ENCODE results near the gene JMJD4.
A peak's percentile ranks its signal among the peaks of the same experiment; 100 is the strongest.
"Not testable (repeated sequence)": the region's sequence is repeated elsewhere in the genome, so short reads cannot be mapped to it uniquely, and the experiment has no call there.

Gene JMJD4

GRCh38 chr1:227726924-227727599, 8.0 kb downstream of the JMJD4 start:
- Histone ChIP-seq H3K9me3 (ENCODE audit: control insufficient read depth in 5 of 5, low read length in 5 of 5) (peaks cover 0 to 6% (median under 1%) of the 10 kb centered on the region in 5 donors), H3K9ac (ENCODE audit: low read length in 5 of 5) (no peak overlapping the region), H3K27ac (ENCODE audit: low read depth, low read length) (no peak overlapping the region), H3K4me1 (ENCODE audit: control insufficient read depth in 5 of 5, insufficient read depth in 5 of 5, low read length in 5 of 5) (peaks cover 2 to 31% (median 16%) of the 10 kb centered on the region in 5 donors), H3K36me3 (ENCODE audit: control insufficient read depth in 5 of 5, insufficient read depth in 5 of 5, low read length in 5 of 5) (peaks cover 0 to 13% (median 5%) of the 10 kb centered on the region in 5 donors), H3K4me3 (ENCODE audit: low read depth in 1 of 5, low read length in 5 of 5) (no peak overlapping the region), H3K27me3 (ENCODE audit: control insufficient read depth in 5 of 5, insufficient read depth in 4 of 5, low read length in 5 of 5) (no peaks in the 10 kb centered on the region)

- H3K27me3 ChIP-seq (ENCODE audit: control insufficient read depth in 5 of 5, insufficient read depth in 4 of 5, low read length in 5 of 5) = no peaks in the 10 kb centered on the region
- H3K4me1 ChIP-seq (ENCODE audit: control insufficient read depth in 5 of 5, insufficient read depth in 5 of 5, low read length in 5 of 5) = peaks cover 2 to 31% (median 16%) of the 10 kb centered on the region in 5 donors
- no peak overlapping the region for H3K27ac ChIP-seq (ENCODE audit: low read depth, low read length)
- no peak overlapping the region for H3K9ac ChIP-seq (ENCODE audit: low read length in 5 of 5)
- peaks cover 0 to 6% (median 0%) of the 10 kb centered on the region in 5 donors for H3K36me3 ChIP-seq (ENCODE audit: control insufficient read depth in 5 of 5, insufficient read depth in 5 of 5, low read length in 5 of 5)
- H3K9me3 ChIP-seq (ENCODE audit: control insufficient read depth in 5 of 5, low read length in 5 of 5) = peaks cover 0 to 14% (median 2%) of the 10 kb centered on the region in 5 donors
- no peak overlapping the region for H3K4me3 ChIP-seq (ENCODE audit: low read depth in 1 of 5, low read length in 5 of 5)
Measured at GRCh38 chr1:227726318-227726717, 8.8 kb downstream of the JMJD4 start.

- peaks cover 2 to 26% (median 13%) of the 10 kb centered on the region in 5 donors for H3K9me3 ChIP-seq (ENCODE audit: control insufficient read depth in 5 of 5, low read length in 5 of 5)
- H3K4me3 ChIP-seq (ENCODE audit: low read depth in 1 of 5, low read length in 5 of 5) = no peak overlapping the region
- no peak overlapping the region for H3K27ac ChIP-seq (ENCODE audit: low read depth, low read length)
- H3K9ac ChIP-seq (ENCODE audit: low read length in 5 of 5) = no peak overlapping the region
- H3K36me3 ChIP-seq (ENCODE audit: control insufficient read depth in 5 of 5, insufficient read depth in 5 of 5, low read length in 5 of 5) = no peaks in the 10 kb centered on the region
- peaks cover 2 to 22% (median 16%) of the 10 kb centered on the region in 5 donors for H3K4me1 ChIP-seq (ENCODE audit: control insufficient read depth in 5 of 5, insufficient read depth in 5 of 5, low read length in 5 of 5)
- H3K27me3 ChIP-seq (ENCODE audit: control insufficient read depth in 5 of 5, insufficient read depth in 4 of 5, low read length in 5 of 5) = no peaks in the 10 kb centered on the region
Measured at GRCh38 chr1:227725046-227725445, 10.1 kb downstream of the JMJD4 start.

- Histone ChIP-seq H3K4me1 (ENCODE audit: control insufficient read depth in 5 of 5, insufficient read depth in 5 of 5, low read length in 5 of 5) (peaks cover 2 to 8% (median 6%) of the 10 kb centered on the region in 5 donors), H3K27ac (ENCODE audit: low read depth, low read length) (no peak overlapping the region), H3K36me3 (ENCODE audit: control insufficient read depth in 5 of 5, insufficient read depth in 5 of 5, low read length in 5 of 5) (no peaks in the 10 kb centered on the region), H3K9ac (ENCODE audit: low read length in 5 of 5) (no peak overlapping the region), H3K27me3 (ENCODE audit: control insufficient read depth in 5 of 5, insufficient read depth in 4 of 5, low read length in 5 of 5) (no peaks in the 10 kb centered on the region), H3K9me3 (ENCODE audit: control insufficient read depth in 5 of 5, low read length in 5 of 5) (peaks cover 7 to 42% (median 23%) of the 10 kb centered on the region in 5 donors), H3K4me3 (ENCODE audit: low read depth in 1 of 5, low read length in 5 of 5) (no peak overlapping the region)
Measured at GRCh38 chr1:227723474-227723873, 11.6 kb downstream of the JMJD4 start.

GRCh38 chr1:227718932-227719331, 16.2 kb downstream of the JMJD4 start:
- H3K9me3 ChIP-seq (ENCODE audit: control insufficient read depth in 5 of 5, low read length in 5 of 5) = peaks cover 7 to 62% (median 44%) of the 10 kb centered on the region in 5 donors
- H3K4me3 ChIP-seq (ENCODE audit: low read depth in 1 of 5, low read length in 5 of 5) = peak overlapping the region in 1 of 5 donors; percentile 42
- no peak overlapping the region for H3K27ac ChIP-seq (ENCODE audit: low read depth, low read length)
- no peaks in the 10 kb centered on the region for H3K27me3 ChIP-seq (ENCODE audit: control insufficient read depth in 5 of 5, insufficient read depth in 4 of 5, low read length in 5 of 5)
- H3K9ac ChIP-seq (ENCODE audit: low read length in 5 of 5) = no peak overlapping the region
- H3K4me1 ChIP-seq (ENCODE audit: control insufficient read depth in 5 of 5, insufficient read depth in 5 of 5, low read length in 5 of 5) = no peaks in the 10 kb centered on the region
- no peaks in the 10 kb centered on the region for H3K36me3 ChIP-seq (ENCODE audit: control insufficient read depth in 5 of 5, insufficient read depth in 5 of 5, low read length in 5 of 5)

- Histone ChIP-seq H3K27me3 (ENCODE audit: control insufficient read depth in 5 of 5, insufficient read depth in 4 of 5, low read length in 5 of 5) (no peaks in the 10 kb centered on the region), H3K4me3 (ENCODE audit: low read depth in 1 of 5, low read length in 5 of 5) (no peak overlapping the region), H3K9me3 (ENCODE audit: control insufficient read depth in 5 of 5, low read length in 5 of 5) (peaks cover 2 to 39% (median 21%) of the 10 kb centered on the region in 5 donors), H3K9ac (ENCODE audit: low read length in 5 of 5) (no peak overlapping the region), H3K36me3 (ENCODE audit: control insufficient read depth in 5 of 5, insufficient read depth in 5 of 5, low read length in 5 of 5) (no peaks in the 10 kb centered on the region), H3K27ac (ENCODE audit: low read depth, low read length) (no peak overlapping the region), H3K4me1 (ENCODE audit: control insufficient read depth in 5 of 5, insufficient read depth in 5 of 5, low read length in 5 of 5) (no peaks in the 10 kb centered on the region)
Measured at GRCh38 chr1:227712648-227713047, 22.5 kb downstream of the JMJD4 start.

GRCh38 chr1:227710474-227710873, 24.6 kb downstream of the JMJD4 start:
- not testable (repeated sequence) for H3K27me3 ChIP-seq (ENCODE audit: control insufficient read depth in 5 of 5, insufficient read depth in 4 of 5, low read length in 5 of 5); H3K9ac ChIP-seq (ENCODE audit: low read length in 5 of 5); H3K4me1 ChIP-seq (ENCODE audit: control insufficient read depth in 5 of 5, insufficient read depth in 5 of 5, low read length in 5 of 5); H3K36me3 ChIP-seq (ENCODE audit: control insufficient read depth in 5 of 5, insufficient read depth in 5 of 5, low read length in 5 of 5); H3K27ac ChIP-seq (ENCODE audit: low read depth, low read length); H3K4me3 ChIP-seq (ENCODE audit: low read depth in 1 of 5, low read length in 5 of 5)
- peaks cover 6 to 41% (median 31%) of the 10 kb centered on the region in 5 donors for H3K9me3 ChIP-seq (ENCODE audit: control insufficient read depth in 5 of 5, low read length in 5 of 5)

GRCh38 chr1:227709451-227709850, 25.7 kb downstream of the JMJD4 start:
- Histone ChIP-seq H3K4me1 (ENCODE audit: control insufficient read depth in 5 of 5, insufficient read depth in 5 of 5, low read length in 5 of 5) (no peaks in the 10 kb centered on the region), H3K27me3 (ENCODE audit: control insufficient read depth in 5 of 5, insufficient read depth in 4 of 5, low read length in 5 of 5) (no peaks in the 10 kb centered on the region), H3K9ac (ENCODE audit: low read length in 5 of 5) (no peak overlapping the region), H3K27ac (ENCODE audit: low read depth, low read length) (no peak overlapping the region), H3K4me3 (ENCODE audit: low read depth in 1 of 5, low read length in 5 of 5) (no peak overlapping the region), H3K36me3 (ENCODE audit: control insufficient read depth in 5 of 5, insufficient read depth in 5 of 5, low read length in 5 of 5) (no peaks in the 10 kb centered on the region), H3K9me3 (ENCODE audit: control insufficient read depth in 5 of 5, low read length in 5 of 5) (peaks cover 6 to 31% (median 24%) of the 10 kb centered on the region in 5 donors)

GRCh38 chr1:227707846-227708245, 27.3 kb downstream of the JMJD4 start:
- Histone ChIP-seq H3K4me1 (ENCODE audit: control insufficient read depth in 5 of 5, insufficient read depth in 5 of 5, low read length in 5 of 5) (no peaks in the 10 kb centered on the region), H3K9me3 (ENCODE audit: control insufficient read depth in 5 of 5, low read length in 5 of 5) (peaks cover 6 to 26% (median 16%) of the 10 kb centered on the region in 5 donors), H3K9ac (ENCODE audit: low read length in 5 of 5) (no peak overlapping the region), H3K36me3 (ENCODE audit: control insufficient read depth in 5 of 5, insufficient read depth in 5 of 5, low read length in 5 of 5) (no peaks in the 10 kb centered on the region), H3K4me3 (ENCODE audit: low read depth in 1 of 5, low read length in 5 of 5) (peak overlapping the region in 1 of 5 donors; percentile 22), H3K27ac (ENCODE audit: low read depth, low read length) (no peak overlapping the region), H3K27me3 (ENCODE audit: control insufficient read depth in 5 of 5, insufficient read depth in 4 of 5, low read length in 5 of 5) (no peaks in the 10 kb centered on the region)

GRCh38 chr1:227701631-227702030, 33.5 kb downstream of the JMJD4 start:
- H3K9me3 ChIP-seq (ENCODE audit: control insufficient read depth in 5 of 5, low read length in 5 of 5) = peaks cover 9 to 40% (median 31%) of the 10 kb centered on the region in 5 donors
- H3K4me3 ChIP-seq (ENCODE audit: low read depth in 1 of 5, low read length in 5 of 5); H3K27ac ChIP-seq (ENCODE audit: low read depth, low read length); H3K36me3 ChIP-seq (ENCODE audit: control insufficient read depth in 5 of 5, insufficient read depth in 5 of 5, low read length in 5 of 5); H3K27me3 ChIP-seq (ENCODE audit: control insufficient read depth in 5 of 5, insufficient read depth in 4 of 5, low read length in 5 of 5); H3K4me1 ChIP-seq (ENCODE audit: control insufficient read depth in 5 of 5, insufficient read depth in 5 of 5, low read length in 5 of 5); H3K9ac ChIP-seq (ENCODE audit: low read length in 5 of 5): not testable (repeated sequence)

All from subcutaneous abdominal adipose tissue (tissue), 5 donors.